Left forelimb (tissue), 1 donor: ENCODE measurements around the gene GORASP1.

Experiments
- DNase-seq: peaks from one replicate; pipeline ENCODE4 v3.0.0-alpha.2; 2018; ENCODE audit warnings: low spot score

The GORASP1 gene

DNA sequence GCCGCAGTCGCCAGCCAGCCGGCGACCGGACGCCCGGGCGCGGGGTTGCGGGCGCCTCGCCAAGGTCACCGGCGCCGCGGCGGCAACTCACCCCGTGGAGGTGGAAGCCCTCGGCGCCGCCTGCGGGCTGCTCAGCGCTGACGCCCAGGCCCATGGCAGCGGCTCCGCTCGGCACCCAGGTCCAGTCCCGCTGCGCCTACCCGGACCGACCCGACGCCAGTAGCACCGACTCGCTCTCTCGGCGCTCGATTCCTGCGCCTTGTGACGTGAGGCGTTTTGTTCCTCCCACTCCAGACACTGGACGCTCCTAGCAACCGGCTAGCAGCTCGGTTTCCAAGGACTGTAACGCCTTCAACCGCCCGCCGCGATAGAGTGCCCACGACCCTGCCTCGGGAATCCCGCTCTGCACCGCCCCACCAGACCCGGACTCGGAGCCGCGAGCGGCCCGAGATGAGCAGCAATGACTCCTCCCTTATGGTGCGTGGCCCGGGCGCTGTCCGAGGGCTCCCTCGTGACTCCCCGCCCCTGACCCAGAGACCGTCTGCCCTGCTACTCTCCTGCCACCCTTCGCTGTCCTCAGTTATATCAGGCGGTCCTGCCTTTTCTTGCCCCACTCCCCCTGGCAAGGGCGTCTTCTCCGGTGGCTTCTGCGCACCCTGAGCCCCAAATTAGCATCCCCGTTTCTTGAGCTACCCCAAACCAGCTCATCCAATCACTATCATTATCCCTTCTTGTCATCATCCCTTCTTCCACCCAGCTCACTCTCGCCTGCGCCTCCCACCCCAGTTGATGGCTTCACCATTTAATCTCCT lies at the start of gene GORASP1, which contains the start of gene TTC21A:
Gene GORASP1 (minus strand): TSS at position 240 of the 812 bp plus-strand sequence. CDS start 86 bp downstream, at position 154.
Gene TTC21A (plus strand): TSS at position 293 of the 812 bp plus-strand sequence. CDS start 158 bp downstream, at position 451.
- peak; percentile 90 for DNase-seq

DNA sequence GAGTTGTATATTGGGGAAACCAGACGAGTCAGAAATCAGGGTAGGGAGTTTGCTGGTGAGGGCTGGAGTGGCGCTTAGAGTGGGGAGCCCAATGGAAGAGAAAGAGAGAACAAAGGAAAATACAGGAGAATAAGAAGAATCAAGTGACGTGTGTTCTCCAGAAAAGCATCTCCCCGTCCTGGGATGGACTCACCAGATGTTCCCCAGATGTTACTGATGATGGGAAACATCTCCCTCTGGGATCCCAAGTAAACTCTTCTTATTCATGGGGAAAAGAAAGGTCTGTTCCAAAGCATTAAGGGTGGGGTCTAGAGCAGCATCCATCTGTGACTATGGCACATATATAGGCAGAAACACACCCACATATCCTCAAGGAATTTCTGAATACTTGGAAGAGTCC lies 49.0 kb upstream of the GORASP1 start:
- DNase-seq = no peak

DNA sequence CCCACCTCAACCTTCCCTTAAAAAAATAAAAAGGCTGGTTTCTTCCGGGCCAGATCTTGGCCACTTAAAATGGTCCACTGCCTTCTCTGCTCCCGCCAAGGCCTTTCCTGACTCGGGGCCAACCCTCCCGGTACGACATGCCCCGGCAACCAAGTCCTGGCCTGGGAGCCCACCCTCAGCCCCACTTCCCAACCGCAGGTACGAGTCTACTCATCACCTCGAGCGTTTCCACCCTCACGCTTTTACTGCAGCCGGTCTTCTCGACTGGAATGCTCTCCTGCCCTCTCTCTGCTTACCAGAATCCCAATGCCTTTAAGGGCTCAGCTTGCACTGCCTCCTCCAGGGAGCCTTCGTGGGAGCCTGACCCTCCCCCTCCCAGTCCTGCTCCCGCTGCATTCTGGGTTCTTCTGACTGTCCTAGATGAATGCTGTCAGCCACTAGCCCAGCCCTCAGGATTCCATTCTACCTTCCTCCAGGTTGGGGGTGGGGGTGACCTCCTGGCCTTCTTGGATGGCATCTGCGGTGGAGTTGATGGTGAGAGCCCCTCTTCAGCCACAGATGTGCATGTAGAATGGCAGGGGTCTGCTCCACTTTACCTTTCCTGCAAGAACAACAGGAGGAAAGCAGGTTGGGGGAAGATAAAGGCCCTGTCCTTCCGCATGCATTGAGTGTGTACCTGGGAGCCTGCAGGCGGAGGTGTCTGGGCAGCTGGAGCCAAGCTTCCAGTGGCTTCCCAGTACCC lies 47.0 kb upstream of the GORASP1 start:
- DNase-seq = no peak

DNA sequence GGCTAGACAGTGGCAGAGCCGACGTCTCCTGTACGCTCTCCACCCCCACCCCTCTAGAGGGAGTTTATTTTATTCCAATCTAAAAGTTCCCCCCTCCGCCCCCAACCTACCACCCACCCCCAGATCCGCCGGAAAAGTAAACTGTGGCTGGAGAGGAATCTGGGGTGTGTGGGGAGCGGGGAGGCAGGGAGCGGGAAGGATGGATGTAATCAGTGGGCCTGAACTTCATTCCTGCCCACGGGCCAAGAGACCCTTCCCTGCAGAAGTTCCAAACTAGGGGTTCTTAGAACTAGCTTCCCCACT lies 46.5 kb upstream of the GORASP1 start:
- DNase-seq = no peak

DNA sequence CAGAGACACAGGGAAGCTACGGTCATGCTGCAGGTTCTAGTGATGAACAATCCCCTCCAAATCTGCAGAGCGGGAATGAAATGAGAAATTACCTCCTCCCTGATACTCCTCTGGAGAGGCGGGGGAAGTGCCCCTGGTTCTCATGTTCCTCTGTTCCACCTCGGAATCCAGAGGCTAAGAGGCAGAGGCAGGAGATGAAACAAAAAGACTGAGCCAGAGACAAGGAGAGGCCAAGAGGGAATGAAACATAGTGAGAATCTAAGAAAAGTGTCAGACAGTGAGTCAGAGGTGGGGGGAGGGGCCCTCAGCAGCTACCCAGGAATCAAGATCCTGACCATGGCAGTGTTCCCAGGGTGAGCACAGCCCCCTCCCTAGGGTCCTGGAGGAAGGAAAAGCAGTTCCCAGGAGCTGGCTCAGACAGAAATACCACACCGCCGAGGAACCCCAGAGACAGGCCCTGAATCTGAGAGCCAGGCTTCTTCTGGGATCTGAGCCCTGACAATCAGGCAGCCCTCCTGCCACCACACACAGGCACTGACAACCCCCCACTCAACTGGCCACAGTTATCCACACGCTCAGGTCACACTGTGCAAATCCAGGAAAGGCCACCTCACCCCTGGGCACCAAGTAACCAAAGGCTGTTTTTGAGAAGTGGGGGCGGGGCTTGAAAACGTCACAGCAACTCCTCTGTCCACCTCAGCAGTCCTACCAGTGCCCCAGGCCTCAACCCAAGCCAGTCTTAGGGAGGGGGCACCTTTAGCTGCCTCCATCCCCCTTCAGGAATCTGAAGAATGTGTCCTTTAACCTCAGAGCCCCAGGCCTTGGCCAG lies 43.6 kb upstream of the GORASP1 start:
- DNase-seq = no peak

DNA sequence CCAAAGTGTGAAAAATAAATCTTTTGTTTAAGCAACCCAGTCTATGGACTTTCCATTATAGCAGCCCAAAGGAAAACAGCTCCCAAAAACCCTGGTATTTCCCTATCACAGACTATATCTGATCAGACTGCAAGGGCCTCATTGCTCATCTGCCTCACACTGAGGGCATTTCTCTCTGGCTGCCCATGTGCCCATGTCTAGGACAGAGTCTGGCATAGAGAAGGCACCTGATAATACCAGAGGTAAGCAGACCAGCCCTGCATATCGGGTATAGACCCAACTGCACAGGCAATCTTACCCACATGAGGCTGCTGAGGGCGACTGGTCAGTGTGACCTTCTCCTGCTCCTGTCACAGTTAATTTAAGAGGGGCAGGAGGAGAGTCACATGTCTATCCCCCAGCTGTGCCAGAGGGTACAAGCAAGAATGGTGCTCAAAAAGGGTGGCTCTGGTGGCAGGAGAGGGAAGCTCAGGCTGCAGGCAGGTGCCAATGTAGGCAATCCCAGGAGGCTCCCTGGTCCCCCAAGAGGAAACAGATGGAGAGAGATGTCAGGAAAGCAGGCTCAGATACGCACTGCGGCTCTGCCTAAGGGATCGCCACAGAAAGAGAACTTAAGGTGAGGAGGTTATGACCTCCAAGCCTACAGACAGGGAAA lies 42.8 kb upstream of the GORASP1 start:
- DNase-seq = no peak

DNA sequence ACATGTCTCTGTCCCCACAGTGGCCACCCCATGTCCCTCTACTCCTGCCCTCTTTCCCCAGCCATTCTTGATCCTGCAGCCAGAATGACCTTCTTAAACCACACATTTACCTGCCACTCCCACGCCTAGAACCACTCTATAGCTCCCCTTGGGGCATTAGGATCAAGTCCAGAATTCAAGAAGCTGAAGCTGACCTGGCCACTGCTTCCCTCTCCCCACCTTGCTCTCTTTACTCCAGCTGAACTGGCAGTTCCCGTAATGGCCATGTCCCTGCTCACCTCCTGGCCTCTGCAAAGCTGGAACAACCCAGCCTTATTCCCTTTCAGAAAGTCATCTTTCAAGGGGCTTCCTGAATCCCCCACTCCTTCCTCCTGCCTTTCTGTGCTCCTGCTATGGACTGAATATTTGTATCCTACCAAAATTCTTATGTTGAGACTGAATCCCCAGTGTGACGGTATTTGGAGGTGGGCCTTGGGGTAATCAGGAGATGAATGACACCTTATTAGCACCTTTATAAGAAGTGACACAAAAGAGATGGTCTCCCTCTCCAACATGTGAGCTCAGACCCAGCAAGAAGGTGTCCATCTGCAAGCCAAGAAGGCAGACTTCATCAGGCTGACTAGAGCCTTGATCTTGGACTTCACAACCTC lies 42.2 kb upstream of the GORASP1 start:
- DNase-seq = no peak

DNA sequence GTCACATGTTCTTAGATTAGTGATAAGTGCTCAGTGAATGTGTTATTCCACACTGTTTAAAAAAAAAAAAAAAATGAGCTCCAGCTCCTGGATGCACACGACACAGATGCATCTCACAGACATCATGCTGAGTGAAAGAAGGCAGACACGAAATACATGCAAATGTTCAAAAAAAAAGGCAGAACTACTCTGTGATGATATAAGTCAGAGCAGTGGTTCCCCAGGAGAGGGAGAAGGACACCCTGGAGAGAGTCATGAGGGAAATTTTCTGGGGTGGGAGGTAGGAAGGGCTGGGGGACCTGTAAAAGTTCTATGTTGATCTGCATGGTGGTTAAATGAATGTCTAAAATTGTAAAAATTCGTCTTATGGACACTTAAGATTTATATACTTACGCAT lies 41.6 kb upstream of the GORASP1 start:
- DNase-seq = no peak

DNA sequence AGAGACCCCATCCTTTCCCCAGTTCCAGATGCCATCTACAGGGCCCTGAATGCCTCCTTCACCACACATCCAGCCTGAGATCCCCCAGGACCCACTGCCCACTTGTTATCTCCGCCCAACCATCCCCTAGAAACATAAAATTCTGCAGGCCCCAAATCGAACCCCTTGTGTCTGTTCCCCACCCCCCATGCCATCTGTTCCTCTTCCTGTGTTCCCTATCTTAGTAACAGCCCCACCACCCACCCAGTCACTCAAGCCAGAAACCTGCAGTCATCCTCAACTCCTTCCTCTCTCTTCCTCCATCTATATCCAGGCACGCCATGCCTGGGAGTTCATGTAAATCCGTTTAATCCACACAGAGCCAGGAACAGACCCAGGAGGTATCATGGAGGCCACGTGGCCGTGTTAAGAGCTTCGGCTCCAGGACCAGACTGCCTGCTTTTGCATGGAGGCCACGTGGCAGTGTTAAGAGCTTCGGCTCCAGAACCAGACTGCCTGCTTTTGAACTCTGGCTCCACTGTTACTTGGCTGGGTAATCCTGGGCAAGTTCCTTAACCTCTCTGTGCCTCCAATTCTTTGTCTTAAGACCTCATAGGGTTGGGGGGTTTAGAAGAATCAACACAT lies 41.1 kb upstream of the GORASP1 start:
- DNase-seq = no peak

DNA sequence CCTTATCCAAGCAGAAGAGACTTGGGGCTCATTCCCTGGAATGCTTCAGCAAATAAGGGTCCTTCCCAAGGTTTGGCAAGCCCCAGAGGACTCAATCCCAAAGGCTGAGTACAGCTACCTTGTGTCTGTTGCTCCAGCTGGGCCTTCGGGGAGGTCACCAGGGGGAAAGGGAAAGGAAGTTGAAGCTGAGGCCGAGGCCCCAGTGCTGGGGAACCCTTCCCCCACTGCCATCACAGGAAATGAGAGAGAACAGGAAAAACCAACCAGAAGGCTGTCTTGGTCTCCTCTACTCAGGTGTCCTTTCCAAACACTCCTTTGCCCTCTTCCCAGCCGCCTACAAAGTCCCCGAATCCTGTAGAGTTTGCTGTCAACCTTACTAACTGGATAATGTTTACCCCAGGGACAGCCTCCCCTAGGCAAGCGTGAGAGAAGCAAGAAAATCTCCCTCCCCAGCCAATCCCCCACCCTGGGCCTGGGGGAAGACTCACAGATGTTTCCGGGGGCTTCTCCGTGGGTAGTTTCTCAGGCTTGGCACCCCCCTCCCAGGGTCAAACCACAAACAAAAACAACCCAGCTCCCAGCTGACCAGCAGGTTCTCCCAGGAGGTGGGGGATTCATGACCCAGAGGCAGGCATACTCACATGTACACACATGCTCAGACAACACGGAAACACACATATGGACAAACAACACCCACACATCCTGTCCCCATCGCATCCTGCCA lies 40.4 kb upstream of the GORASP1 start:
- no peak for DNase-seq

DNA sequence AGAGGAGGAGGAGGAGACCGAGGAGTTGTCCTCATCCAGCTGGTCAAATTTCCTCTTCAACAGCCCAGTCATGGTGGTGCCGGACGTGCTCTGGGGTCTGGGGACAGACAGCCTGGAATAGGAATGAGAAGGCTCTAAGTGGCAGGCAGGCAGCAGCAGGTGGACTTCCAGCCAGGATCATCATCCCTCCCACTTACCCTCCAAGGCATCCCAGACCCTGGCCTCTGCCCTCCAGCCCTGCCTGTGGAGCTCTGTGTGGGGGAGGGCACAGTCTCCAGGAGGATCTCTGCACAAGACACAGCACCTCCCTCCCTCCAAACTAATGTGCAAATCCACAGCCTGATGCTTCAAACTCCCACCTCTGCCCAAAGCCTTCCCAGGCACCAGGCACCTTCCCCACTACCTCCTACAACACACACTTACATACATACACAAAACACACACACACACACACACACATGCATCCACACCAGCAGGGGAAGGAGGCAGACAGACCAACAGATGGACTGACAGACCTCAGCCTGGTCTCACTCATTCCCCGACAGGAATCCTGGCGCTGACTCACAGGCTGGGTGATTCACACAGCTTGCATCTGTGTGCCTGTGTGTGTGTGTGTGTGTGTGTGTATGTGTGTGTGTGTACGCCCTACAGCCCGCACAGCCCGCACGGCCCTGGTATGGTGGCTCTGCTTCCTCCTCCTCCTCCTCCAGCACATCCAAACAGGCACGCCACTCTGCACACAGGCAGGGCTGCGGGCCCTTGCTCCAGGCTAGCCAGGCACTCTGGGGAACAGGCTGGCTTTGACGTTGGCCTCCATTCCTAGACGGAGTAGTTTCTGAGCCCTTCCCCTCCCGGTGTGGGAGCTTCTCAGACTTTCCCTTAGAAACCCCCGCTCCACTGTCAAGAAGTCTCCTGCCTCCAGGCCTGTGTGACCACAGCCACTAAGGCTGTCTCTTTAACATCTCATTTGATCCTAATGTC lies 39.5 kb upstream of the GORASP1 start:
- DNase-seq = no peak

DNA sequence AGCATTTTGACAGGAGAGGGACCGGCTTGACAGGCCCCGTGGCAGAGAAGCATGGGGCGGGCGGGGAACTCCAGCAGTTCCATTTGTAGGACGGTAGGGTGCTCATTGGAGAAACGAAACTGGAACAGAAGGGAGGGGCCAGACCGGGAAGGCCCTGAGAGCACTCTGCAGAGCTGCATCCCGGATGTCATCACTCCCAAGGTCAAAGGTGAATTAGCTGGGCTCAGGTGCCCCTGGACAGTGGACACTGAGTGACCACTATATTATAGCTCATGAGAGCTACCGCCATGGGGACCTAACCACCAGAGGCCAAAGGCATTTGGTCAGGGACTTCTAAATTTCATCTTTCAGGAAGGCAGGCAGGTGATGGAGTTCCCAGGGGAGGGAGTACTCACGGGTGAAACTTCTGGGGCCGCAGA lies 38.7 kb upstream of the GORASP1 start:
- no peak for DNase-seq

DNA sequence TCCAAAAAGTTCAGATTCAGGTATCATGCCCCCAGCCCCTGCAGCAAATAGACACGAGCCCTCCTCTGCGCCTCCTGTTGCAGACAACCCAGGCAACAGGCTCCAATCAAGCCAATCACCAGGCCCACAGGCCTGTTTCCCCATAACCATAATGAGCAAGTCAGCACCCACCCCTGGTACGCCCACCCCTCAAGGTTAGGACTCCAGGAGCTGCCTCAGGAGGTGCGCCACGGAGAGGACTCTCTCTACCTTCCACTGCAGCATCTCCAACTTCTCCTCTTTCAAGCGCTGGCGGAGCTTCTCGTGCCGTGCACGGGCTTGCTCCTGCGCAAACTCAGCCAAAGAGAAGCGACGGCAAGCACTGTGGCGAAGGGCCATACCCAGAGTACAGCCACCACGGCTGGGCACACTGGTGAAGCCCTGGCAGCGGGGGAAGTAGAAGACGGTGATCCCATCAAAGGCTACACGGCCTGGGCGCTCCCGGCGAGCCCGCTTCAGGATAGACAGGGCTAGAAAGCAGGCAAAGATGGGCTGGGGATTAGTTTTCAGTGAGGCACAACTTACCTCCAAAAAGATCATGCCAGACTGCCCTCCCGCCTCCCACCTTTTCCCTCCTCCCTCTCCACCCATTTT lies 37.4 kb upstream of the GORASP1 start:
- DNase-seq = no peak

DNA sequence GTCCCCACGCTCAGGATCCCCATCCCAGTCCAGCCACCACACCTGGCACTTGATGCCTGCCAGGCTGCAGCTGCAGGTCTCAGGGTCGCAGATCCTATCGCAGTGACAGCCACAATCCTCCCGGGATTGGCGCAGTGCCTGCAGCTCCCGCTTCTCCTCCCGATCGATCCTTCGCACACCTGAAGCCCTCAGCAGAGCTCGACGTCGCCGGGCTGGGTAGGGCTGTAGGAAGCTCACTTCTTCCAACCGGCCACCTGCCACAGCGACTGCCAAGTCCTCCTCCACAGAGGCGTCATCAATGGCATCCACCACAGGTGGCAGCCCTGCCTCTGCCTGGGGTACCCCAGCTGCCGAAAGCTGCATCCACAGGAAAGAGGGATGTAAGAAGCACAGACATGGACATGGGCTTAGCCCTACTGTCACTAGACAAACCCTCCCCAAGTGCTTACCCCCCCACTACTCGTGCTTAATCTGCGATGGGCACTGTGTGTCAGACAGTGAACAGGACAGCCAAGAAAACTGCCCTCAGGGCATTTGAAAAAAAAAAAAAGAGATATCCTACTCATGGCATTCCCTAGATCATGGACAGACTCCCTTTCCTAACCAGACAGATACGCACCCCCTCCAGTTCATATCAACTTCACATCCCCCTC lies 36.8 kb upstream of the GORASP1 start:
- no peak for DNase-seq

DNA sequence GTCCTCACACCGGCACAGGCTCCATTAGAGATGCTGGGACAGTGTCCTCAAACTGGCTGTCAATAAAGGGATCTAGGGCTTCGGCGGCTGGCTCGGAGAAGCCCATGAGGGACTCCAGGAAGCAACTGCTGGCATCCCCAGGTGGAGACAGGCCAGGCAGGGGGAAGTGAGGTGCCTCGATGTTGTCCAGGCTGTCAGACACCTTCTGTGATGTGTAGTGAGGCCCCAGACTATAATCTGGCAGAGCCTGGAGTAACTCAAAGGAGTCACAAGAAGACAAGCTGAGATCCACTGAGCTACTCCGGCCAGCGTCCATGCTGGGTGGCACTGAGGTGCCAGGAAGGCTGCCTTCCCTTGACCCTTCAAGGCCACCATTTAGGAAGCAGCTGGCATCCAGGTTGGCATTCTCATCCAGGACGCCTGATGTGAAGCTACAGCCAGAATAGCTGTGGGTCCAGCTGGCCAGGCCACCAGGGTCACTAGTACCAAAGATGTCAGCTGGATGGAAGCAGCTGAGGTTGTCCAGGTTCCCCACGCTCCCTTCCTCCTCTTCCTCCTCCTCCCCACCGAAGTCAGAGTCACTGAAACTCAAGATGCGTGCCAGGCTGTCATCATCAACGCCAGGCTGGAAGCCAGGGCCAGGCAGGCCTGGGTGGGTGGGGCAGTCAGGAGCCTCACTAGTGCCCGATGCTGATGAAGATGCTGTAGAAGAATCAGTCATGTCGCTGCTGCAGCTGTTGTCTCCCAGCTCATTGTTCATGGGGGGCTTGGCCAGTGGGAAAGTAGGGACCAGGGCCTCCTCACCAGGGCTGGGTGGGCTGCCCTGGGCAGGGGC lies 35.8 kb upstream of the GORASP1 start:
- no peak for DNase-seq

DNA sequence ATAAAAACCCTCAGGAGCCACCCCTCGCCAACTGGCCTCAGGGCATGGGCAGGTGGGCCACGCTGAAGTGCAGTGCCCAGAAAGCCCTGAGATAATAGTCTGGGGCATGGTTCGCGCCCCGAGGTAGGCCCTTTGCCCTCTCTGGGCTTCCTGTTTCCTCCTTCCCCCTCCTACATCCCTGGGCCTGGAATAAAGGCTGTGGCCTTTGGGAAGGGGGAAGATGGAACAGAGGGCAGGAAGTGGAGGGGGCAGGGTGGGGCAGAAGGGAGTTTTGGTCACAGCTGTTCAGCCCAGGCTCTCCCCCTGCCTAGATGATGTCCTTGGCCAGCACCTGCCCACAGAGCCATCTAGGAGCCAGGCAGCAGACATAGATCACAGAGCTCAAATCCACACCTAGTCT lies 34.6 kb upstream of the GORASP1 start:
- no peak for DNase-seq
